HG02884 (cell line): ENCODE results near the gene RFX2.

Experiments
- ATAC-seq: cut with Tn5 transposase; IDR thresholded peaks from one replicate; pipeline ENCODE4 v1.9.1; 2021; ENCODE audit warnings: mild to moderate bottlenecking, moderate library complexity; ENCODE audit not compliant: unreplicated experiment

The RFX2 gene

GRCh38 chr19:6105444-6105843, 4.9 kb downstream of the RFX2 start:
- no peak for ATAC-seq

GRCh38 chr19:6103894-6104293, 6.4 kb downstream of the RFX2 start:
- no peak for ATAC-seq

- no peak for ATAC-seq
Measured at GRCh38 chr19:6103217-6103644, 7.1 kb downstream of the RFX2 start.

- no peak for ATAC-seq
Measured at GRCh38 chr19:6101991-6102390, 8.3 kb downstream of the RFX2 start.

- ATAC-seq = no peak
Measured at GRCh38 chr19:6101291-6101825, 8.9 kb downstream of the RFX2 start.

- no peak for ATAC-seq
Measured at GRCh38 chr19:6100284-6100915, 9.9 kb downstream of the RFX2 start.

- ATAC-seq = no peak
Measured at GRCh38 chr19:6099599-6099998, 10.7 kb downstream of the RFX2 start.

GRCh38 chr19:6099033-6099432, 11.3 kb downstream of the RFX2 start:
- ATAC-seq = no peak

GRCh38 chr19:6098574-6098973, 11.7 kb downstream of the RFX2 start:
- ATAC-seq = no peak

- no peak for ATAC-seq
Measured at GRCh38 chr19:6097911-6098310, 12.4 kb downstream of the RFX2 start.

GRCh38 chr19:6095760-6096159, 14.5 kb downstream of the RFX2 start:
- no peak for ATAC-seq

- no peak for ATAC-seq
Measured at GRCh38 chr19:6092329-6093286, 17.7 kb downstream of the RFX2 start.

- no peak for ATAC-seq
Measured at GRCh38 chr19:6091771-6092291, 18.5 kb downstream of the RFX2 start.

- no peak for ATAC-seq
Measured at GRCh38 chr19:6090634-6091033, 19.7 kb downstream of the RFX2 start.

- ATAC-seq = no peak
Measured at GRCh38 chr19:6088602-6089049, 21.7 kb downstream of the RFX2 start.

- no peak for ATAC-seq
Measured at GRCh38 chr19:6087074-6087571, 23.2 kb downstream of the RFX2 start.

GRCh38 chr19:6086068-6086788, 24.1 kb downstream of the RFX2 start:
- ATAC-seq = no peak

- no peak for ATAC-seq
Measured at GRCh38 chr19:6084821-6085220, 25.5 kb downstream of the RFX2 start.

- ATAC-seq = no peak
Measured at GRCh38 chr19:6079107-6079506, 31.2 kb downstream of the RFX2 start.

- ATAC-seq = no peak
Measured at GRCh38 chr19:6078068-6078467, 32.2 kb downstream of the RFX2 start.
